ENCODE data around the gene ODAM.

GRCh38 chr4:70225824-70226223 is 30.3 kb downstream of the ODAM start, which contains the start of gene FDCSP:
- no peak for TF ChIP-seq CTCF (IDR thresholded peaks at IDR 0.05)
- no peak for TF ChIP-seq POLR2A (IDR thresholded peaks at IDR 0.05)
